Fibroblast of the aortic adventitia (primary cell): ENCODE measurements around the gene GABPB1. TPM values are rescaled to one million over a fixed set of nuclear protein-coding genes. Genes with fewer than 3 reads are reported as not detected.

Experiments
- DNase-seq: peaks from one replicate; pipeline ENCODE4 v3.0.0-alpha.2; 2010; ENCODE audit warnings: low read depth
- H3K4me3 ChIP-seq: 2 replicates; pipeline ENCODE4 v1.5.1; 2011; ENCODE audit warnings: low read depth, mild to moderate bottlenecking, control low read depth, low read length, moderate library complexity
- CTCF ChIP-seq: IDR thresholded peaks from 2 replicates; pipeline ENCODE4 v1.5.1; 2011; ENCODE audit warnings: mild to moderate bottlenecking, low read length, control low read depth, inconsistent platforms; ENCODE audit not compliant: insufficient read depth
- total RNA-seq: library from RNA; depleted of rRNA; stranded (reverse); fragments of >200 nt; gene quantifications from 2 replicates; pipeline ENCODE4 v1.2.3, GENCODE V29; 2012; ENCODE audit warnings: low replicate concordance

GABPB1 gene
- total RNA-seq, 1 donor, result 31.9 TPM

GRCh38 chr15:50307799-50308198 is 47.2 kb downstream of the GABPB1 start:
- H3K4me3 ChIP-seq, result no peak overlapping the region
- TF ChIP-seq CTCF, result no peak
- DNase-seq, result no peak

GRCh38 chr15:50304836-50305235 is 50.2 kb downstream of the GABPB1 start:
- H3K4me3 ChIP-seq, result no peak overlapping the region

GRCh38 chr15:50302581-50302980 is 52.4 kb downstream of the GABPB1 start:
- no peak for DNase-seq
- no peak overlapping the region for H3K4me3 ChIP-seq
- no peak for TF ChIP-seq CTCF

More at GRCh38 chr15:50304836-50305235, 50.2 kb downstream of the GABPB1 start:
- TF ChIP-seq CTCF, result no peak
- DNase-seq, result peak; percentile 47

GRCh38 chr15:50298340-50298739 is 56.7 kb downstream of the GABPB1 start:
- TF ChIP-seq CTCF, result no peak
- peak; percentile 53 for DNase-seq
- no peak overlapping the region for H3K4me3 ChIP-seq

GRCh38 chr15:50295966-50296365 is 59.0 kb downstream of the GABPB1 start:
- H3K4me3 ChIP-seq, result no peak overlapping the region
- TF ChIP-seq CTCF, result no peak
- no peak for DNase-seq

GRCh38 chr15:50289749-50290148 is 65.2 kb downstream of the GABPB1 start:
- no peak for TF ChIP-seq CTCF
- DNase-seq, result no peak
- no peak overlapping the region for H3K4me3 ChIP-seq
